Mucosa of descending colon (tissue), 3 donors: ENCODE data around the gene ADGRD1. TPM values are rescaled to one million over a fixed set of nuclear protein-coding genes. Genes with fewer than 3 reads are reported as not detected.
A peak's percentile ranks its signal among the peaks of the same experiment; 100 is the strongest.

ENCODE experiments used
- ATAC-seq: fragments of 200-7000 bp; cut with Tn5 transposase; one replicate; pipeline ENCODE4 v1.9.1; 2020; ENCODE audit warnings: mild to moderate bottlenecking, moderate library complexity
- DNase-seq, 3 donors: peaks; one replicate each; pipeline ENCODE4 v3.0.0-alpha.2; 2020
- H3K36me3 ChIP-seq: fragments of 200-600 bp; one replicate; pipeline ENCODE4 v1.8.0; 2021; ENCODE audit warnings: low read depth, mild to moderate bottlenecking
- H3K4me1 ChIP-seq: fragments of 200-600 bp; one replicate; pipeline ENCODE4 v1.8.0; 2021; ENCODE audit warnings: low read depth, mild to moderate bottlenecking
- H3K4me3 ChIP-seq: fragments of 200-600 bp; one replicate; pipeline ENCODE4 v1.8.0; 2021; ENCODE audit warnings: mild to moderate bottlenecking
- H3K9me3 ChIP-seq: fragments of 200-600 bp; one replicate; pipeline ENCODE4 v1.8.0; 2021; ENCODE audit warnings: mild to moderate bottlenecking
- CTCF ChIP-seq: fragments of 200-600 bp; IDR thresholded peaks from one replicate; pipeline ENCODE4 v1.8.0; 2022; ENCODE audit warnings: antibody characterized with exemption, mild to moderate bottlenecking
- intact Hi-C, 2 donors: fragments of 100-400 bp; cut with DNase I in 1 of 2; cut with micrococcal nuclease in 1 of 2; formaldehyde crosslinking; loops; one replicate each; pipeline versions ENCODE4 v1.11.0 to v1.11.1; 2022; cut with DNase I, micrococcal nuclease
- total RNA-seq, 3 donors: library from RNA; stranded (reverse); fragmentation: NEBNext Ultra II Directional in 2 of 3; extraction: Animal tissue kit (Norgen Biotek cat#: 25700) in 2 of 3; gene quantifications; one replicate each; pipeline versions ENCODE4 v1.2.1 to v1.2.4, GENCODE V29; 2021 to 2023
- donor health status: DM: no; HTN: no; CAD: no; lungs with moderate emphysema.
- donor health status: DM: no; HTN: no; CAD: no.
- donor health status: DM: no; HTN: yes; CAD: no.

Gene ADGRD1
- total RNA-seq, 3 donors from 2014 or later, result 2.6 to 18.4 (median 12.9) TPM

DNA sequence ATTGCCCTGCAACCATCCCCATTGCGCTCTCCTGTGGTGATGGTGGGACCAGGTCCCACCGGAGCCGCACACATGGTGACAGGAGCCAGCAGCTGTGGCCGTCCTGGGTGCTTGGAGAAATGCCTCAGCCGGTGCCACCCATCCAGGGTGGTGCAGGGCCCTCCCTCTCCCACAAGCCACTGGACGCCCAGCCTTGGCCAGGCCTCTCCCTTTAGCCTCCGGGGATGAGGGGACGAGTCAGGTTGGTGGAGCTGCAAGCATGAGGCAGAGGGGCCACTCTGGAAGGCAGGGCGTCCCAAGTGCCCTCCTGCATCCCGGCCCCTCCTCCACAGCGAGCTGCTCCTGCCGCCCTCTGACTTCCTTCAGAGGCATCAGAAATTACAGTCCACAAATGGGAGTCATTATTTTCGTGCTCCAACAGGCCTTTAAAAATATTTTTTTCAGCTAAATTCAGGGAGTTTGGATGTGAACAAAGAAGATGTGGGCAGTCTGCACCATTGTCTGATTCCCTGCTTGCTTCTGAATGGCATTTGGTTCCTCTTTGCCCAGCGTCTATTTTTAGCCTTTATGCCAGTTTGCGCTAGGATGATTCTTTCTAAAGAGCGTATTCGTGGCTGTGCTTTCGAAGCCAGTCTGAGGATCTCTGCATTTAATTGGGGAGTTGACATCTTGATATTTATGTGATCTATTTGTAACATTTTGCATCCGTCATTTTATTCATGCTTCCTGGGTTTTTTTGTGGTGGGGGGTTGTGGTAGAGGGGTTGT lies 189.4 kb downstream of the ADGRD1 start:
- no peak for TF ChIP-seq CTCF
- no peak for DNase-seq

GRCh38 chr12:131146173-131146675 lies 192.5 kb downstream of the ADGRD1 start:
- no peak overlapping the region for H3K4me3 ChIP-seq
- ATAC-seq, result no peak
- no peaks in the 10 kb centered on the region for H3K36me3 ChIP-seq
- no peaks in the 10 kb centered on the region for H3K4me1 ChIP-seq
- TF ChIP-seq CTCF, result no peak
- DNase-seq, result no peak
- no peaks in the 10 kb centered on the region for H3K9me3 ChIP-seq
- intact Hi-C loops, result no loop called here

More for the DNA sequence above, 189.4 kb downstream of the ADGRD1 start:
- Histone ChIP-seq H3K4me1 (no peaks in the 10 kb centered on the region), H3K4me3 (no peak overlapping the region), H3K36me3 (no peaks in the 10 kb centered on the region), H3K9me3 (no peaks in the 10 kb centered on the region)
- intact Hi-C loops, result no loop called here
- ATAC-seq, result no peak

GRCh38 chr12:131147293-131147692 lies 193.6 kb downstream of the ADGRD1 start:
- Histone ChIP-seq H3K4me1 (no peaks in the 10 kb centered on the region), H3K36me3 (no peaks in the 10 kb centered on the region), H3K4me3 (no peak overlapping the region), H3K9me3 (no peaks in the 10 kb centered on the region)
- TF ChIP-seq CTCF, result no peak
- ATAC-seq (no peak), DNase-seq (no peak)
- intact Hi-C loops, result no loop called here

- DNase-seq (peak in 1 of 3 donors; percentile 44), ATAC-seq (no peak)
- Histone ChIP-seq H3K9me3 (no peaks in the 10 kb centered on the region), H3K36me3 (no peaks in the 10 kb centered on the region), H3K4me1 (no peaks in the 10 kb centered on the region), H3K4me3 (no peak overlapping the region)
- intact Hi-C loops, result no loop called here
- no peak for TF ChIP-seq CTCF
Observed at GRCh38 chr12:131147894-131148293, 194.2 kb downstream of the ADGRD1 start.

DNA sequence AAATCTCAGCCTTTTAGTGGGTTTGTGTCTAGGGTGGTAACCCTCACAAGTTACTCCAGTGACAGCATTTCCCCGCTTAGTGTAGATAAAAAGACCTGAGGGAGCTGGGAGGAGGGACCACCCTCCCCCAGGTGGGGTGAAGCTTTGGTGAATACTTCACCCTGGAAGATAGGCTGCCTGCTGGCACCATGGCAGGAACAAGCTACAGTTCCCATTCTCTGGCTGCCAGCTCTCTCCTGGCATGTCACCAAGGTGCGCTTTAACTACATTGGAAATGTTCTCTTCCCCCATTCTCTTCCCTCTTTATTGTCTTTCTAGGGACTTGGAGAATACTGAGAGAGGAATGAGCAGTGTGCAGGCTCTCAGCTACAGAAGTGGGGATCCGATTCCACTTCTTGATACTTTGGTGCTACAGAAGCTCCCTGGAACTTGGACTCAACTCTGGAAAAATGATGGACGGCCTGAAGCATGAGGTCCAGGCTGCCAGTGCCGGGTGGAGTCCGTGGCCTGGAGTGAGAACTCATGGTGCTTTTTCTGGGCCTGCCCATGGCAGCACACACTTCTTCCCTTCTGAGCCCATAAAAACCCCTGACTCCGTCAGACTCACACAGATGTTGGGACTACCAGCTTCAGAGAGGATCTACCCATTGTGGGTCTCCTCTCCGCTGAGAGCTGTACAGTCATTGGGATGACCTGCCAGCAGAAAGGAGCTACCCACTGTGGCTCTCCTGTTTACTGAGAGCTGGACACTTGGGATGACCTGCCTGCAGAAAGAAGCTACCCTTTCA lies 198.0 kb downstream of the ADGRD1 start:
- Histone ChIP-seq H3K36me3 (no peaks in the 10 kb centered on the region), H3K4me1 (no peaks in the 10 kb centered on the region)
- ATAC-seq, result no peak

More for the DNA sequence above, 198.0 kb downstream of the ADGRD1 start:
- H3K9me3 ChIP-seq, result no peaks in the 10 kb centered on the region
- no peak for DNase-seq
- intact Hi-C loops, result no loop called here
- TF ChIP-seq CTCF, result no peak
- no peak overlapping the region for H3K4me3 ChIP-seq
